T-helper 17 cell (primary cell): Measurements from ENCODE around the gene PBX3. TPM values are rescaled to one million over a fixed set of nuclear protein-coding genes. Genes with fewer than 3 reads are reported as not detected.

ENCODE experiments used
- ATAC-seq: fragments of 150-1000 bp; cut with Tn5 transposase; 2 replicates; pipeline ENCODE4 v1.10.0; 2021; ENCODE audit warnings: mild to moderate bottlenecking, moderate library complexity
- DNase-seq, 3 donors: peaks; one replicate each; pipeline versions ENCODE4 v3.0.0 to v3.0.0-alpha.2; 2020 to 2021
- H3K9me3 ChIP-seq: one replicate; pipeline ENCODE4 v1.7.0; 2013; ENCODE audit warnings: low read length, mild to moderate bottlenecking; ENCODE audit not compliant: control insufficient read depth, poor library complexity, severe bottlenecking
- H3K27ac Mint-ChIP-seq: one replicate; pipeline ENCODE4 v1.8.0; 2022; ENCODE audit warnings: mild to moderate bottlenecking, moderate library complexity, mixed read lengths
- H3K27me3 Mint-ChIP-seq: one replicate; pipeline ENCODE4 v1.8.0; 2022; ENCODE audit warnings: mixed read lengths
- H3K36me3 Mint-ChIP-seq: one replicate; pipeline ENCODE4 v1.8.0; 2022; ENCODE audit warnings: low read depth, mixed read lengths
- H3K4me1 Mint-ChIP-seq: one replicate; pipeline ENCODE4 v1.8.0; 2022; ENCODE audit warnings: mild to moderate bottlenecking, mixed read lengths
- H3K4me3 Mint-ChIP-seq: one replicate; pipeline ENCODE4 v1.8.0; 2022; ENCODE audit warnings: mild to moderate bottlenecking, moderate library complexity, mixed read lengths
- total RNA-seq, 4 donors: library from RNA in 2 of 4; stranded (reverse) in 2 of 4; gene quantifications; one replicate each; pipeline ENCODE4 v1.2.3 and lab custom pipeline; 2022 to 2026

PBX3 gene
- total RNA-seq, 2 donors from 2014 or later = 15.5 to 18.6 TPM

DNA sequence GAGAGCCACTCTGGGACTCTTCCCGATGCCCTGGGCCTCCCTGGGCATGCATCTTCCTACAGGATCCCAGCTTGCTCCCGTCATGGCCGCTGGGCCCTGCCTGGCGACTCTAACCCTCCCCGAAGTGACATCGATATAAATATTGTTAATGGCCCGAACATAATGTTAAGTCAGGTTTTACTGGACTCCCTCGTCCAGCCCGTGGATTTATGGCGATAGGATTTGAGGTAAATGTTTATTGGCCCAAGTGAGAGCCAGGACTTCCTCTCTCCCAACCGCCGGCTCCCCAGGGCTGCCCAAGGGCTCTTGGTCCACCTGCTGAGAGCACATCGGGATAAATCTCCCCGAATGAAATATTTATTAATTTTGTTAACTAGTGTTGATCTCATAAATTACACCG, 246.3 kb downstream of the PBX3 start:
- no peak overlapping the region for H3K27ac Mint-ChIP-seq
- no peak for DNase-seq

DNA sequence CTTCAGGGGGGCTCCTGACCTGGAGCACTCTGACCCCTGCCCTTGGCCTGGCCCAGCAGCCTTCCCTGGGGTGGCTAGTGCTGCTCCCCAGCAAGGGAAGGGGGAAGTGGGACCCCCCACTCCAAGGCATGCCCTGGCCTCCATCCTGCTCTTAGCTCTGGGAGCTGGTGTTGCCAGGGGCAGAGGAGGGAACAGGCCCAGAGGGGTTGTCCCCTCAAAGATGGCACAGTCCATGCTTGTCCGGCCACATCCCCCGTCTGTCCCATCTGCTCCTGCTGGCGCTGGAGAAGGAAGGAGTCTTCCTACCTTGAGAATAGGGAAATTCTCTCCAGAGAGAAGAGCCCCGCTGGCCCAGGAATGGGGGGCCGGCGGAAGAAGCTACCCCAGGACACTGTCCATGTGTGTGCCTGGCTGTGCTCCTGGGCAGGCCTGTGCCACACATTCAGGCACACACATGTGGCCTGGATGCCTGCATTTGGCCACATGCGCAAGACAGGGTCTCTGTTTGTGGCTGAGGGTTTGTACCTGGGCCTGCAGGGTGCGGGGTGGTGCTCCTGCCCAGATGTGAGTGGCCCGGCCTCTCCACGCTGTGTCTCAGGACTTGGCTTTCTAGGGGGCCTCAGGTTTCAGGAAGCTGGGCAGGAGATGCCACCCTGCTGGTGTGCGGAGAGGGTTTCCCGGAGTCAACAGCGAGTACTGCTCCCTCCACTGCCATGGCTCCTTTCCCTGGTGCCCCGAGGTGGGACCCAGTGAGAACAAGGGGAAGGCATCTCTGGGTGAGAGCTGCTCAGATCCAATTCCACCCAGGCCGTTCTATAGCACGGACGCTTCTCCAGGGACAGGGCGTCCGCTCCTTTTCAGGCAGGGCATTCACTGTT, 247.1 kb downstream of the PBX3 start:
- DNase-seq (no peak), ATAC-seq (no peak)
- H3K9me3 ChIP-seq = no peaks in the 10 kb centered on the region
- Mint-ChIP-seq H3K36me3 (peaks cover 2% of the 10 kb centered on the region), H3K4me1 (peaks cover 2% of the 10 kb centered on the region), H3K27ac (no peak overlapping the region), H3K4me3 (no peak overlapping the region), H3K27me3 (peaks cover 25% of the 10 kb centered on the region)

More for the DNA sequence above, 246.3 kb downstream of the PBX3 start:
- Mint-ChIP-seq H3K27me3 (peaks cover 25% of the 10 kb centered on the region), H3K36me3 (peaks cover 5% of the 10 kb centered on the region), H3K4me1 (peaks cover 2% of the 10 kb centered on the region), H3K4me3 (no peak overlapping the region)
- no peak for ATAC-seq
- H3K9me3 ChIP-seq = no peaks in the 10 kb centered on the region

DNA sequence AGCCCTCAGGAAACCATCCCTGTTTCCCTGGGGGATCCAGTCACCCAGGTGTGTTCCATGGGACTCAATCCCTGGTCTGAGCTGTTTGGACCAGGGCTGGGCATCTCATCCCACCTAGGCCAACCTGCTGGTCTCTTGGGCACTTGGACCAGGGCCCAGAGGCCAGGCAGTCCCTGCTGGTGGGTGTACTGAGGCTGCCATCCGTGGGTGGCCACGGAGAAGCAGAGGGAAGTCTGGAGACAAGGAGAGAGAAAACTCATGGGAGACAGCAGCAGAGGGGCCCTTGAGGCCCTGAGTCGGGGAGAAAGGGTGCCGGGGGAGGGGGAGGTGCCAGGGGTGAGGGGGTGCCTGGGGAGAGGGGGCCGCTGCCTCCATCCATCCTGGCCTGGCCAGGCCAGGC, 247.8 kb downstream of the PBX3 start:
- Mint-ChIP-seq H3K27ac (no peak overlapping the region), H3K36me3 (peaks cover 2% of the 10 kb centered on the region), H3K4me3 (no peak overlapping the region), H3K4me1 (peaks cover 2% of the 10 kb centered on the region), H3K27me3 (peaks cover 25% of the 10 kb centered on the region)
- no peak for ATAC-seq
- DNase-seq = no peak
- H3K9me3 ChIP-seq = no peaks in the 10 kb centered on the region

DNA sequence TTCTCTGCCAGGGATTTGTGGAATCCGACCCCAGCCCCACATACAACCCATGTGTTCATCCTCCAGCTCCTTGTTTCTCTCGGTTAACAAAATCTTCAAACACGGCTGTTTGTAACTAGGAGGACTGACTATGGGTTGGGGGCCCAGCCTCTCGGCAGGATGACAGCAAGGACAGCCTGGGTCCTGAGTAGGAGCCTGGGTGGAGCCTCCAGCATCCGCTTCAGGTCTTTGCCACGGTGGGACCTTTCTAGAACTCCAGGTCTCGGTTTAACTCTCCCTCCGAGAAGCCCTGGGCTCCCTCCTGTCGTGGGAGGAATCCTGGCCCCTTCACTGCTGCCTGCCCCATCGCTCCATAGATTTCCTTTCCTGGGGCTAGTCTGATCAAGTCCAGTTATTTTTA, 248.5 kb downstream of the PBX3 start:
- Mint-ChIP-seq H3K36me3 (no peaks in the 10 kb centered on the region), H3K27me3 (peaks cover 25% of the 10 kb centered on the region)
- DNase-seq = no peak

DNA sequence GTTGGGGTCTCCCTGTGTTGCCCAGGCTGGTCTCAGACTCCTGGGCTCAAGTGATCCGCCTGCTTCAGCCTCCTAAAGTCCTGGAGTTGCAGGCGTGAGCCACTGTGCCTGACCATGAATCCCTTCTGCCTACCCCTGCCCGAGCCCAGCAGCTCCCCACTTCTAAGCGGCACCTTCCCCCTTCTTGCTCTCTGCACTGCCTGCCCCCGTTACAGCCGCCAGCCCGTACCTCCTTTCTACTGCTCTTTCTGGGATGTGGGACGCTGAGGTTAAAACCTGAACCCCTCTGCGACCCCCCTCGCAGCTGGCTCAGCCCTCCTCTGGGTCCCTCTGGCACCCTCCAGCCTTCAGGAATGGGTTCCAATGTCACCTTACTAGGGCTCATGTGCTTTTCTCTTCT, 249.6 kb downstream of the PBX3 start:
- no peak for ATAC-seq
- DNase-seq = no peak

More for the DNA sequence above, 248.5 kb downstream of the PBX3 start:
- peaks cover 2% of the 10 kb centered on the region for H3K4me1 Mint-ChIP-seq
- no peak overlapping the region for H3K4me3 Mint-ChIP-seq
- no peak for ATAC-seq
- no peaks in the 10 kb centered on the region for H3K9me3 ChIP-seq
- no peak overlapping the region for H3K27ac Mint-ChIP-seq

DNA sequence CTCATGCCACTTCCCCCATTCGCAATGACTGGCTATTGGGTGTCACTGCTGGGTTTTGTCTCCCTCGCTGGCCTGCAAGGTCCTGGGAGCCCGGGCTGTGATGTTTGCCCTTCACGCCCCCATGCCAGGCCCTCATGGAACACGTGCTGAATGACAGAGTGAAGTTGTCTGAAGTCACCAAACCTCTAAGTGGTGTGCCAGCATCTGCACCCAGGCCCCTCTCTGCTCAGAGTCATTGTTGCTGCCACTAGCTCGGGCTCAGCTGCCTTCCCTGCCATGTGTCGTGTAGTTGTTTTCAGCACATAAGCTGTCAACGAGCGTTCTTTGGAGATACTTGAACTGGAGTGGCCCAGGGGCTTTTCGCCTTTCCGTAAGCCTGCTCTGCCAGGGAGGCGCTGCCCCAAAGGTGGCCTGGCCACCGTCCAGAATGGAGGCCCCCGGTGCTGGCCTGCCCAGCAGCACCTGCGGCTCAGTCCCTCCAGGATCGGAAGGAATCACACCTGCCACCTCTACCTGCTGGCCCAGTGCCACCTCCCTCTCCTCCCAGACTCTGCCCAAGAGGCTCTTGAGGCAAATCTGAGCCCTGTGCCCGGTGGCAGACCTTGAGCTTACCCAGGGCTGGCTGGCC, 250.1 kb downstream of the PBX3 start:
- H3K4me1 Mint-ChIP-seq = peaks cover 2% of the 10 kb centered on the region

More for the DNA sequence above, 249.6 kb downstream of the PBX3 start:
- Mint-ChIP-seq H3K36me3 (no peaks in the 10 kb centered on the region), H3K27ac (no peak overlapping the region), H3K27me3 (peaks cover 25% of the 10 kb centered on the region), H3K4me3 (no peak overlapping the region), H3K4me1 (peaks cover 2% of the 10 kb centered on the region)
- H3K9me3 ChIP-seq = no peaks in the 10 kb centered on the region

DNA sequence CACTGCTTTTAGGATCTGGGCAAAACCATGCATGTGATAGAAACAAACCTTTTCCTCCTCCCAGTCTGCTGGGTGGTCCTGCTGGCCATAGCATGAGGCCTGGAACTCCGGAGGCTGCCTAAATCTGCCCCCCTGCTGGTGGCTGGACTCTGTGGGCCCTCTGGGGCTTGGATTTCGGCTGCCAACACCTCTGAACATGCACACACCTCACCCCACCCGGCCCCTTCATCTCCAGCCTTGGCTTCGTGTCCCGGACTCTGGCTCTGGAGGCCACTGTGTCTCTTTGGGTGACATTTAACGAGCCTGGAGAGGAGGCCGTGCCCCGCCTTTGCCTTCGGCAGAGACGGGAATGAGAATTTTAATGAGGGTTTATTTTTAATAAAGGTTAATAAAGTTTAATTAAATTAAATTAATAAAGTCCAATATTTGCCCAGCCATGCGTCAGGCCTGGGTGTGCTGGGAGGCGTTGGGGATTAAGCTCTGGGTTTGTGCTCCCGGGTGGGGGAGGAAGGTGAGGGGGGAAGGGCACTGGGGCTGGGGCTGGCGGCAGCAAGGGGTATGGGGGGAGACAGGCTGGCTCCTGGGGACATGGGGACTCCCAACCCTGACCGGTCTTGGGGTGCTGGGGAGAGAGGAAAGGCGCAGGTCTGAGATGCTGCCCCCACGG, 251.8 kb downstream of the PBX3 start:
- Mint-ChIP-seq H3K27me3 (peaks cover 25% of the 10 kb centered on the region), H3K4me1 (peaks cover 2% of the 10 kb centered on the region), H3K4me3 (no peak overlapping the region), H3K36me3 (no peaks in the 10 kb centered on the region), H3K27ac (no peak overlapping the region)
- H3K9me3 ChIP-seq = no peaks in the 10 kb centered on the region
- no peak for DNase-seq
- ATAC-seq = no peak

More for the DNA sequence above, 250.1 kb downstream of the PBX3 start:
- Mint-ChIP-seq H3K27me3 (peaks cover 25% of the 10 kb centered on the region), H3K36me3 (no peaks in the 10 kb centered on the region), H3K27ac (peak overlapping the region; percentile 2), H3K4me3 (no peak overlapping the region)
- DNase-seq (no peak), ATAC-seq (no peak)
- H3K9me3 ChIP-seq = no peaks in the 10 kb centered on the region

DNA sequence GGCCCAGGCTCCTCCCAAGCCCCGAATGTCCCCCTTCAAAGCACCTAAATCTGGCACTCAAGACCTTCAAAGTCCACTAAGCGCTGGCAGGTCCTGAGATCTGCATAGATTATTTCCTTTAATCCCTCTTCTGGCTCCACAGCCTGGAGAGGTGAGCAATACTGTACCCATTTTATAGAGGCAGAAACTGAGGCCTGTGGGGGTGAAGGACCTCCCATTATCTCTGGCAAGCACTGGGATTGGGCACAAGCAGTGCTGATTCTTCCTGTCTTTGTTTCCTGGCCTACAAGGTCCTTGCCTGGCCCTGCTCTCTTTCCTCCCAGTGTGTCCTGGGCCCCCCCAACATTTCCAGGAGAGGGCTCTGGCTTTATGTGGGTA, 252.3 kb downstream of the PBX3 start:
- H3K9me3 ChIP-seq = no peaks in the 10 kb centered on the region
- Mint-ChIP-seq H3K27me3 (peaks cover 25% of the 10 kb centered on the region), H3K4me1 (peaks cover 2% of the 10 kb centered on the region), H3K4me3 (no peak overlapping the region), H3K27ac (no peak overlapping the region), H3K36me3 (no peaks in the 10 kb centered on the region)
- DNase-seq = no peak
- ATAC-seq = no peak

DNA sequence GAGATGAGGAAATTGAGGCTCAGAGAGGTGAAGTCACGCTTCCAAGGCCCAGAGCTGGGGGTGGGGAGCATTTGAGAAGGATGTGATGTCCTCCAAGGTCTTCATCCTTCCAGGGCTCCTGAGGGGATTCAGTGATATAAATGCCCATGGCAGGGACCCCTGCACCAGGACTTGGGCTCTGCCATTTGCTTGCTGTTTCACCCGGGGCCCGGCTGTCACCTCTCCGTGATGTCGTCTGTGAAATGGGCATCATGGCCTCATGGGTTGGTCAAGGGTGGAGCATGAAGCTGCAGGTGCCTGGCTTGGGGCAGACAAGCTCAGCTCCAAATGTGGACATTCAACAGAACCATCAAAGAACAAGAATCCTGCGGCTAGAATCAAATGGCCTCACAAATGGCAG, 253.1 kb downstream of the PBX3 start:
- DNase-seq (no peak), ATAC-seq (no peak)
- no peaks in the 10 kb centered on the region for H3K9me3 ChIP-seq
- Mint-ChIP-seq H3K27ac (no peak overlapping the region), H3K36me3 (no peaks in the 10 kb centered on the region), H3K4me3 (no peak overlapping the region), H3K4me1 (peaks cover 2% of the 10 kb centered on the region), H3K27me3 (peaks cover 25% of the 10 kb centered on the region)

DNA sequence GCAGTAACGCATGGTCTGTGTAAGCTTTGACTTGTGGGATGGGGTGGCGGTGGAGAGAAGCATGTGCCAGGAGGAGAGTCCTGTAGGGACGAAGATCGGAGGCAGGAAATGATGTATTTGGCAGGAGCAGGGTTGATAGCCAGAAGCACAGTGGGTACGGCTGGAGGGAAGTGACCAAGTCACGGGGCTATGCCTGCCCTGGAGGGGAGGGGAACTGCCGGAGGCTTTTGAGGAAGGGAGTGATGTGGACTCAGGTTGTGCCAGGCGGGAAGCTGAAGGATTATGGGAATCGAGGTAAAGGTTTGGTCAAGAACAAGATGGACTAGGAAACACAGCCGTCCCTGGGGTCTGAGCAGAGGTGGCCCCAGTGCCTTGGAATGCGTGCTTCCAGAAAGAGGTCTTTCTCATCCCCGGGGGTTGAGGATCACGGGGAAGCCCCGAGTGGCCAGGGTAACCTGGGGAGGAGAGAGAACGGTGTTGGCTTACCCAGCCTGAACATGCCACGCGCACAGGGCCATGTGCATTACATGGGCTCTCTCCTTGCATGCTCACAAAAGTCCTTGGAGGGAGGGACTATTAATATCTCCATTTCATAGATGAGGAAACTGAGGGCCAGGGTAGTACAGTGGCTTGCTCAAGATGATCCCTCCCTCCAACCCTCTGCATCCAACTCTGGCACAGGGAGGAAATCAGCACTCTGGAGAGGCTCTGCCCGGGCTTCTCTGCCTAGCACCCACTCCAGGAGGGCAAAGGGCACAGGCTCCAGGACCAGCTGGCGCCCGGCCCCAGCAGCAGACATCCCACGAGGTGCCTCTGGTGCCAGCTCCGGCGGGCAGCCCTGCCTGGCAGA, 253.8 kb downstream of the PBX3 start:
- H3K27ac Mint-ChIP-seq = no peak overlapping the region

DNA sequence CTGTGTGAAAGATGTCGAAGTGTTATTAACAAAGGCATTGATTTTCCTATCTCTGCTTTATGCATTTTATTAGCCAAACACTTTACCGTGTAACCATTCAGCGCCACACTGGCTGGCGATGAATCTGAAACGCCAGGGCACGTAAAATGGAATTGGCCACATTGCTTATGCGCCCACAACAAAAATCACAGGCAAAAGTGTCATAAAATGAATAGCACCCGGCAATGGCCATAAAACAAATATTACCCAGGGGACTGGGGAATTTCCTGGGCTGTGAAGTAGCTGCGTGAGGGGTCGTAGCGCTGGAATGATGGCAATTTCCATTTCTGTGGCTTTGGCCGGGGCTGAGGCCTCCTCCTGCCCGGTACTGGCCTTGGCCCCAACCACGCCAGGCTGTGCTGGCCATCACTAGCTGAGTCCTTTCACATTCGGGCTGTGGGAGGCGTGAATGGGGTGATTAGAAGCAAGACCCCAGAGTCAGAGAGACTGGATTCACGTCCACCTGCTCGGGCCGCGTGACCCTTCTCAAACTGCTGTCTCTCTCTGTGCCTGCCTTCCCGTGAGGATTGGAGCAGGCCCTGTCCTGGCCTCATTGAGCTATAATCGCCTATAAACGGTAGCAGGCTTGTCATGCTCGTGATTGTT, 254.5 kb downstream of the PBX3 start:
- Mint-ChIP-seq H3K36me3 (no peaks in the 10 kb centered on the region), H3K27me3 (peaks cover 16% of the 10 kb centered on the region), H3K27ac (no peak overlapping the region), H3K4me1 (no peaks in the 10 kb centered on the region), H3K4me3 (no peak overlapping the region)
- DNase-seq (no peak), ATAC-seq (no peak)
- H3K9me3 ChIP-seq = no peaks in the 10 kb centered on the region

More for the DNA sequence above, 253.8 kb downstream of the PBX3 start:
- peaks cover 1% of the 10 kb centered on the region for H3K4me1 Mint-ChIP-seq
- no peak for ATAC-seq
- H3K27me3 Mint-ChIP-seq = peaks cover 22% of the 10 kb centered on the region
- no peaks in the 10 kb centered on the region for H3K36me3 Mint-ChIP-seq
- DNase-seq = no peak
- no peak overlapping the region for H3K4me3 Mint-ChIP-seq
- H3K9me3 ChIP-seq = no peaks in the 10 kb centered on the region

DNA sequence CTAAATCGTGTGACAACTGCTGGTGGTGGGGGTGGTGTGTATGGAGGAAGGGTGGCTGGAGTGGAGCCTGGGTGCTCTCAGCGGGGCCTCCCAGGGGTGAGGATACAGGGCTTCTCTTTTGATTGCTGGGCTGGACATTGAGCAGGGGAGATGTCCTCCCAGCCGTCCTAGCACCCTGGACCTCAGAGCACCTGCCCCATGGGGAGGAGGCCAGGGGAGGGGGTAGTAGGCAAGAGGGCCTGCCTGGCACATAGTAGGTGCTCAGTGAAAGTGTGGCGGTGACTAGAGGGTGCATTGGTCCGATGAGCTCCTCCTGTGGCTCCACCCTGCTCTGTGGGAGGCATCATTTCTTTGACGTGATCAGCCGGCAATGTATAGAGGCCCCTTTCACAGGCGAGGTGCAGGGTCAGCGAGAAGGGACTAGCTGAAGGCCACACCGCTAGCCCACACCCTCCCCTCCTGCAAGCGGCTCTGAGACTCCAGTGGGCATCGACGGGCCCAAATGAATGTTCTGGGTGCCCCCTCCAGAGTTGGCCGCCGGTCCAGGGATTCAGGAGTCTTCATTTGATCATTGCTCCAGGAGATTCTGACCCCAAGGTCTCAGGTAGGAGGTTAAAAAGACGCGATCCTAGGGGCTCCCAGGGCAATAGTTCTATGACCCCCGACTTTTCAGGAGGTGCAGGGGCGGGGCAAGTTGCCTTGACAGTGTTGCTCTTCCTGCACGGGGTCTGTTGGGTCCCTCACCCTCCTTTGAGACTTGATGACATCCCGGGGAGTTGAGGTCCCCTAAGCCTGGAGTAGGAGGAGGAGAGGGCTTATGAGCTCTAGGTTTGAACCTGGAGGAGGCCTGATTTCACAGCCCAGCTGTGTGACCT, 255.5 kb downstream of the PBX3 start:
- Mint-ChIP-seq H3K4me3 (no peak overlapping the region), H3K27me3 (peaks cover 7% of the 10 kb centered on the region), H3K27ac (no peak overlapping the region), H3K36me3 (no peaks in the 10 kb centered on the region), H3K4me1 (no peaks in the 10 kb centered on the region)
- ATAC-seq (no peak), DNase-seq (no peak)
- H3K9me3 ChIP-seq = no peaks in the 10 kb centered on the region
